Sigmoid colon (tissue), 7 donors: ENCODE results near the gene SEMA4G. TPM values are rescaled to one million over a fixed set of nuclear protein-coding genes. Genes with fewer than 3 reads are reported as not detected.
A peak's percentile ranks its signal among the peaks of the same experiment; 100 is the strongest.

Source experiments
- DNase-seq: peaks from one replicate; pipeline ENCODE4 v3.0.0-alpha.2; 2019
- H3K27ac ChIP-seq, 4 donors: fragments of 200-600 bp; sonication (generic); one replicate each; pipeline ENCODE4 v1.5.1; 2016 to 2019; ENCODE audit warnings: mild to moderate bottlenecking in 1 of 4
- H3K27me3 ChIP-seq, 3 donors: fragments of 200-600 bp; sonication (generic); one replicate each; pipeline ENCODE4 v1.5.1; 2019; ENCODE audit warnings: mild to moderate bottlenecking in 1 of 3
- H3K36me3 ChIP-seq, 4 donors: fragments of 200-600 bp; sonication (generic); one replicate each; pipeline ENCODE4 v1.5.1; 2016 to 2019
- H3K4me1 ChIP-seq, 4 donors: fragments of 200-600 bp; sonication (generic); one replicate each; pipeline ENCODE4 v1.5.1; 2017 to 2019
- H3K4me3 ChIP-seq, 4 donors: fragments of 200-600 bp; sonication (generic); one replicate each; pipeline ENCODE4 v1.5.1; 2017 to 2019; ENCODE audit warnings: mild to moderate bottlenecking in 2 of 4, moderate library complexity in 1 of 4
- H3K9me3 ChIP-seq, 4 donors: fragments of 200-600 bp in 3 of 4; sonication (generic) in 3 of 4; one replicate each; pipeline versions ENCODE4 v1.5.1 to v1.6.1; 2013 to 2019
- CTCF ChIP-seq, 4 experiments: fragments of 450-650 bp in 3 of 4; fragments of 200-600 bp in 1 of 4; IDR thresholded peaks; one replicate each; pipeline ENCODE4 v1.5.1; 2016 to 2019; ENCODE audit warnings: antibody characterized with exemption in 4 of 4, mild to moderate bottlenecking in 3 of 4, moderate library complexity in 2 of 4
- EP300 ChIP-seq, 4 donors: sonication (generic); formaldehyde crosslinking; IDR thresholded peaks; one replicate each; pipeline ENCODE4 v1.6.1; 2017; ENCODE audit warnings: antibody characterized with exemption in 4 of 4
- POLR2A ChIP-seq, 2 donors: fragments of 450-650 bp; IDR thresholded peaks; one replicate each; pipeline ENCODE4 v1.6.1; 2016; ENCODE audit warnings: antibody characterized with exemption in 2 of 2, mild to moderate bottlenecking in 2 of 2, moderate library complexity in 2 of 2
- POLR2AphosphoS5 ChIP-seq, 4 donors: sonication (generic); formaldehyde crosslinking; IDR thresholded peaks; one replicate each; pipeline ENCODE4 v1.6.1; 2017; ENCODE audit warnings: antibody characterized with exemption in 4 of 4
- WGBS, 2 donors: extraction: QIAGEN DNeasy Blood & Tissue Kit; methylation state at CpG; one replicate each; pipeline ENCODE4 v1.1.7; 2013; 5-methylcytosine and 5-hydroxymethylcytosine counted together
- intact Hi-C: fragments of 100-400 bp; cut with DNase I; formaldehyde crosslinking; loops from one replicate; pipeline ENCODE4 v1.15.1; 2023
- polyA plus RNA-seq, 3 donors: library from polyadenylated mRNA; stranded (reverse); fragments of 200-250 nt; gene quantifications; one replicate each; pipeline ENCODE4 v1.2.3, GENCODE V29; 2013
- total RNA-seq, 4 donors: library from RNA; depleted of rRNA; stranded (reverse); fragments of >200 nt; gene quantifications; one replicate each; pipeline ENCODE4 v1.1.0, GENCODE V29; 2016
- donor health status: healthy with polysubstance abuse.
- donor health status: Bipolar disorder and iron deficiency.
- donor health status: healthy.

Gene SEMA4G
- total and polyA plus RNA-seq, 7 donors, result 0.49 to 65.8 (median 2.2) TPM

GRCh38 chr10:100984672-100985177 lies 15.4 kb downstream of the SEMA4G start:
- no peak for TF ChIP-seq POLR2AphosphoS5 (IDR thresholded peaks at IDR 0.05)
- no peak for TF ChIP-seq EP300 (IDR thresholded peaks at IDR 0.05)
- no peak for TF ChIP-seq POLR2A (IDR thresholded peaks at IDR 0.05)
- no peak for TF ChIP-seq CTCF (IDR thresholded peaks at IDR 0.05)
- Histone ChIP-seq H3K27ac (no peak overlapping the region), H3K27me3 (no peaks in the 10 kb centered on the region), H3K4me3 (no peak overlapping the region), H3K4me1 (peaks cover 0 to 31% (median 24%) of the 10 kb centered on the region in 4 donors), H3K9me3 (no peaks in the 10 kb centered on the region), H3K36me3 (peaks cover 5 to 48% (median 8%) of the 10 kb centered on the region in 4 donors)
- 82 to 84% methylated on average over 2 of the region's 2 CpGs for WGBS, 2 donors
- peak; percentile 40 for DNase-seq
- intact Hi-C loops, result no loop called here

- intact Hi-C loops, result no loop called here
- H3K36me3 ChIP-seq, result peaks cover 5 to 48% (median 8%) of the 10 kb centered on the region in 4 donors
- H3K27ac ChIP-seq, result no peak overlapping the region
- WGBS, 2 donors, result 52 to 71% methylated on average over 5 of the region's 5 CpGs
- DNase-seq, result no peak
- TF ChIP-seq POLR2AphosphoS5 (IDR thresholded peaks at IDR 0.05) (no peak), CTCF (IDR thresholded peaks at IDR 0.05) (no peak), POLR2A (IDR thresholded peaks at IDR 0.05) (no peak), EP300 (IDR thresholded peaks at IDR 0.05) (no peak)
- no peak overlapping the region for H3K4me3 ChIP-seq
- H3K9me3 ChIP-seq, result no peaks in the 10 kb centered on the region
- peaks cover 0 to 31% (median 24%) of the 10 kb centered on the region in 4 donors for H3K4me1 ChIP-seq
- H3K27me3 ChIP-seq, result no peaks in the 10 kb centered on the region
These were observed 16.0 kb downstream of the SEMA4G start for GRCh38 chr10:100985336-100985735.

- intact Hi-C loops, result no loop called here
- WGBS, 2 donors, result 9 to 23% methylated on average over 17 of the region's 17 CpGs
- Histone ChIP-seq H3K36me3 (peaks cover 0 to 48% (median 8%) of the 10 kb centered on the region in 4 donors), H3K27me3 (no peaks in the 10 kb centered on the region), H3K4me1 (peaks cover 0 to 31% (median 24%) of the 10 kb centered on the region in 4 donors), H3K4me3 (peak overlapping the region; percentile 78 to 87 (median 84)), H3K27ac (peak overlapping the region; percentile 80 to 82 (median 82)), H3K9me3 (no peaks in the 10 kb centered on the region)
- TF ChIP-seq POLR2A (IDR thresholded peaks at IDR 0.05) (no peak), POLR2AphosphoS5 (IDR thresholded peaks at IDR 0.05) (no peak), CTCF (IDR thresholded peaks at IDR 0.05) (no peak), EP300 (IDR thresholded peaks at IDR 0.05) (no peak)
- peak; percentile 65 for DNase-seq
These were observed 17.3 kb downstream of the SEMA4G start for GRCh38 chr10:100986623-100986951.

- intact Hi-C loops, result no loop called here
- TF ChIP-seq POLR2AphosphoS5 (IDR thresholded peaks at IDR 0.05), result peak; percentile 32 to 87 (median 73)
- peak in 1 of 2 donors; percentile 46 for TF ChIP-seq POLR2A (IDR thresholded peaks at IDR 0.05)
- no peak for TF ChIP-seq CTCF (IDR thresholded peaks at IDR 0.05)
- TF ChIP-seq EP300 (IDR thresholded peaks at IDR 0.05), result no peak
- Histone ChIP-seq H3K27me3 (no peaks in the 10 kb centered on the region), H3K36me3 (peaks cover 0 to 48% (median 8%) of the 10 kb centered on the region in 4 donors), H3K4me1 (peaks cover 0 to 31% (median 24%) of the 10 kb centered on the region in 4 donors), H3K9me3 (no peaks in the 10 kb centered on the region), H3K4me3 (peak within 1 kb of the TSS; percentile 78 to 87 (median 84)), H3K27ac (peak within 1 kb of the TSS; percentile 80 to 82 (median 82))
- 1% methylated on average over 75 of the region's 75 CpGs for WGBS, 2 donors
- DNase-seq, result peak; percentile 91
These were observed 17.8 kb downstream of the SEMA4G start, which contains the start of the genes MRPL43 and TWNK for GRCh38 chr10:100986952-100987684. Gene MRPL43 (minus strand): TSS chr10:100987497. CDS start chr10:100987443, 54 bp downstream. Gene TWNK (plus strand): TSS chr10:100987543. CDS start chr10:100988211, 668 bp downstream.
